ENCODE measurements around the gene LRRC4B.

DNA sequence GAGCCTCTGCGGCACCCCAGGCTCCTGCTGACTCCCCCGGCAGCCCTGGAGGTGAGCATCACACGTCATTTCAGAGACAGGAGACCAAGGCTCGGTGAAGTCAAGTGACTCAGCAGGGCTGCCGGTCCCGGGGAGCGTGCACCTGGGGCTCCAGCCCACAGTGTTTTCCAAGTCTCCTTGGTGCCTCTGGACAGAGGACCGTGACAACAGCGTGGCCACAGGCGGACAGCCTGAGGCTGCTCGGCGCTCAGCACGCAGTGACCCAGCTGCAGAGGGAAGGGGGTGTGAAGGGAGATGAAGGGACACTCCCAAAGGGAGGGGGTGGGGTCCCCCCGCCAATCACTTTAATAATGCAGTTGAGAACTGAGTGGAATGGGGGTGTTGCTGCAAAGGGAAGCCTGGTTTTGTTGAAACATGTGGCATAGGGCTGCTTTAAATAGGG is 37.0 kb downstream of the LRRC4B start:
- TF ChIP-seq POLR2A (IDR thresholded peaks at IDR 0.05) (no peak), CTCF (IDR thresholded peaks at IDR 0.05) (no peak), EP300 (IDR thresholded peaks at IDR 0.05) (no peak)
